ENCODE data around the gene NCBP2L. TPM values are rescaled to one million over a fixed set of nuclear protein-coding genes. Genes with fewer than 3 reads are reported as not detected.

The NCBP2L gene
- total and polyA plus RNA-seq, 4 donors: 0.02 to 0.24 (median 0.08) TPM; not detected in 1

Other genes with a start within 250 kb of the NCBP2L start
- gene PRPS1, start 149.2 kb upstream of the NCBP2L start, total RNA-seq: 10 to 100 TPM; 24.1 to 28.1 TPM
- 10 to 100 TPM; 13.3 to 32.2 TPM for gene PRPS1, start 149.2 kb upstream of the NCBP2L start, polyA plus RNA-seq
- 10 to 100 TPM; 10.5 to 66.2 TPM for gene TSC22D3, start 1.9 kb upstream of the NCBP2L start, total RNA-seq
- gene TSC22D3, start 1.9 kb upstream of the NCBP2L start, polyA plus RNA-seq: 100 to 1,000 TPM in 1 of 2 donors, 10 to 100 TPM in 1; 30.1 to 128 TPM
- 10 to 100 TPM in 1 of 2 donors, 1 to 10 TPM in 1; 3.7 to 12.2 TPM for gene MID2, start 48.1 kb downstream of the NCBP2L start, total RNA-seq
- 1 to 10 TPM; 2.2 to 3.6 TPM for gene MID2, start 48.1 kb downstream of the NCBP2L start, polyA plus RNA-seq
- not detected for gene TEX13B, start 204.6 kb downstream of the NCBP2L start, total RNA-seq
- gene TEX13B, start 204.6 kb downstream of the NCBP2L start, polyA plus RNA-seq: not detected

All from liver (tissue), 4 donors.